Fibroblast of peridontal ligament (primary cell): Measurements from ENCODE around the gene SLC2A4RG.
"Not testable (repeated sequence)": the region's sequence is repeated elsewhere in the genome, so short reads cannot be mapped to it uniquely, and the experiment has no call there.

Source experiments
- DNase-seq: peaks from one replicate; pipeline ENCODE4 v3.0.0-alpha.2; 2010; ENCODE audit errors: extremely low read depth

The SLC2A4RG gene

DNA sequence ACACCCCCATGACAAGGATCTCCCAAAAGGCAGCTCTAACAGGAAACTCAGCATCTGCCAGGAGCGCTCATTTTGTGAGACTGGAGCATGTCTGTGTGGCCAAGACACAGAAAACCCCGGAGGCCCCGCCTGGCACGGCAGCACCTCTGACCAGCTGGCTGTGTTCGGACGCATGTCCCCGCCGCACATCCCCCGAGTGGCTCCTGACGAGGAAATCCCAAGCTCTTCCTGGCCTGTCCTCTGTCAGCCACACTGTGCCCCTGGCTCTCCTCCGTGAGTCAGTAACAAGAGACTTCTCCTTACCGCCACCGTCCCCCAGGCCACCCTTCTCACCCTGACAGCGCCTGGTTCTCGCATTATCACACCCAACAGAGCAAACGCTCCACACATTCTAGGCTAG, 14.4 kb downstream of the SLC2A4RG start:
- DNase-seq: no peak

DNA sequence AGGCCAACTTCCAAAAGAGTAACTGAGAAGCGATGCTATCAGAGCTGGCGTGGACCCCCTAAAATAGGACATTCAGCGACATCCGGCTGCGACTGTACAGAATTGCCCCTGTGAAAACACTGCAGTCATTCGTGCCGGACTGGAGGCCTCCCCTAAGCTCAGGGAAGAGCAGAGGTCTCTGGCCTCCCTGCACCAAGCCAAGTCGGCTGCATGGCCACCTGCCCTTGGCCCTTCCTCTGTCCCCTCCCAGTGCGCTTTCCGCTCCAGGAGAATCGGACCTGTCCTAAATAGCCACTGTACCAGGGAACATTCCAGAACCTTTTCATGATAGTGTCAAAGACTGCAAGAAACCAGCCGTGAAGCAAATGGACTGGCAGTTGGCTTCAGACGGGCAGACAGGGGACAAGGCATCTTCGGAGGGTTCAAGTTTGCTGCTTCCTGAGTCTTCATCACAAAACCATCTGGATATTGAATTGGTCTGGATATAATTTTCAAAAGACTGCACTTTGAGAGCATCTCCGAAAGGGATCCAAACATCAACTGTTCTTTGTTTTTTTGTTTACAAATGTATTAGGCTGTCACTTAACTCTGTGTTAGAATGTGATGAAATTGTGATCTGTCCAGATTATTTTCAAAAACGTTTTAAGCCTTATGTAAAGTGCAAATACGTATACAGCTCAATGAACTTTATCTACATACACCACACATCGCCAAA, 16.5 kb downstream of the SLC2A4RG start:
- DNase-seq: no peak

DNA sequence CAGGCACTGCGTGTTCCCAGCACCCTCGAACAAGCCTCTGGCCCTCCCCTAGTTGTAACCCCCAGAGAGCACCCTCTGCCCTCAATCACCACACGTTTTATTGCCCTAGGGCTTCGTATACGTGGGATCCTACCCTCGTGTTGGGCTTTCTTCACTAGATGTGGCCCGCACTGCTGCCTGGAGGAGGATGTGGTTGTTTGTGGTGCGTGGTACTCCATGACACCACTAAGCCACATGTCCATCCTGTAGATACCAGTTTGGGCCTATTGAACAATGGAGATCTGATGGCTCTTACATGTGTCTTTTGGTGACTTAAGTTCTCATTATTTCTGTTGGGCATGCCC, 17.0 kb downstream of the SLC2A4RG start:
- DNase-seq: no peak

DNA sequence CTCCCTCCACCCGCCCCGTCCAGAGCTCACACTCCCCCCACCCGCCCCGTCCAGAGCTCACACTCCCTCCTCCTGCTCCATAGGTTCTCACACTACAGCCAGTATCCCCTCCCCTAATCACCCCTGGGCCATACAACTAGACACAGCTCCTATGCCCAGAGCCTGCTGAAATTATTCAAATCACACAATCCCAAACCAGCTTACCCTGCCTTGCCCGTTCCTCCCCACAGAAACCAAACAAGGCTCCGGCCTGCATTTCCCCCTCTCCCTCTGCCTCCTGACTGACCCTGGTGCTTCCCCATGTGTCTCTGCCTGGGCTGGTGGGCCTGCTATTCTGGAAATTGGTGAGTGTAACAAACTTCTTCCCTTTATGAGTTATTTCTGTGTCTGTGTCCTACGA, 18.6 kb downstream of the SLC2A4RG start:
- DNase-seq: no peak

DNA sequence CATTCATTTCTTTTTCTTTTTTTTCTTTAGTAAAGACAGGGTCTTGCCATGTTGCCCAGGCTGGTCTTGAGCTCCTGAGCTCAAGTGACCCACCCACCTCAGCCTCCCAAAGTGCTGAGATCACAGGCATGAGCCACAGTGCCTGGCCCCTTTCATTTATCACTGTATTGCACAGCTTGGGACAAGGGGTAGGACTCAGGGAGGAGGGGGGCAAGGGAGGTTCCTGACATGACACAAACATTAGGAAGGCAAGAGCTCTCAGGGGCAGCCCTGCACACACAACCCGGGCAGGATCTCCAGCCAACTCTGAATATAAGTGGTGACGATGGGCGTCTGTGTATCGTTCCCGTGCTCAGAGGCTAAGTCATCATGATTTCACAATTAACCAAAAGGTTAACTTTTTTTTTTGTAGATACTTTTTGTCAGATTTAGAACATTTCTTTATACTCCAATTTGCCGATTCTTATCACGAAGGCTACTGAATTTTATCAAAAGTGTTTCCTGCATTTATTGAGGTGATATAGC, 19.9 kb downstream of the SLC2A4RG start:
- DNase-seq: no peak

DNA sequence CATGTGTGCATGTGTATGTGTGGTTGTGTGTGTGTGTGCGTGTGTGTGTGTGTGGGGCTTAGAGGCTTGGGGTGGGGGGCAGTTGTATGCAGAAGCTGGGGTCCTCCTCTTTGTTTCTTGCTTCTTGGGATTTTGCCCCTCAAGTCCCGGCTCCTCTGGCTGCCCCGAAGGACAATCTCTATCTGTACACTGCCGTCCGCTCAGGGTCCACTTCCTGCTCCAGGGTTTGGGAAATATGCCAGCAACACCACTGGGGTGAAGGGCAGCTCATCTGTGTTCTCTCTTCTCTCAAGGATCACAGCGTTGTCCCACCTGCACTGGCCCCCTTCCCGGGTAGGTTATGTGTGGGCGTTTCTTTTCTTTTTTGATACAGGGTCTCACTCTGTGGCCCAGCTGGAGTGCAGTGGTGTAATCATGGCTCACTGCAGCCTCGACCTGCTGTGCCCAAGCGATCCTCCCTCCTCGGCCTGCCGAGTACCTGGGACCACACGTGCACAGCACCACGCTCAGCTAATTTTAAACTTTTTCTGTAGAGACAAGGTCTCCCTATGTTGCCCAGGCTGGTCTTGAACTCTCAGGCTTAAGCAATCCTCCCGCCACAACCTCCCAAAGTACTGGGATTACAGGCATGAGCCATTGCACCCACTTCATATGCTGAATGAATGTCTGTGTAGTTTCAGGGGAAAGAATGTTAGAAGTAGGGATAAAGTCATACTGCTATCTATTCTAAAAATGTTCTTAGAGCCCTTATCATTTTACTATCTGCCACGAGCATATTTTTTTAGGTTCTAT, 25.7 kb downstream of the SLC2A4RG start:
- no peak for DNase-seq

DNA sequence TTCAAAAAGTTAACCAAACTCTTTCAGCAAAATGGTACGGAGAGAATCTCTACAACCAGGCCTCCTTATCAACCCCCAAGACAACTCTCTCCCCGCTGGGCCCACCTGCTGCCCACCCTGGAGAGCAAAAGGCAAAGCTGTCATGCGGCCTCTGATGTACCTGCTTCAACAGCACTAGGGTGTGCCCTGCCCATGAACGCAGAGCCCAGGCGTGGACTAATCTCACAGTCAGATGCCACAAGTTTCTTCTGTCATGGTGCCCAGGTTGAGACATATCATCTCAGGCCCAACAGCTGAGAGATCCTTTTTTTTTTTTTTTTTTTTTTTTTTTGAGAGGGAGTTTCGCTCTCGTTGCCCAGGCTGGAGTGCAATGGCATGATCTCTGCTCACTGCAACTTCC, 26.3 kb downstream of the SLC2A4RG start:
- DNase-seq: no peak

DNA sequence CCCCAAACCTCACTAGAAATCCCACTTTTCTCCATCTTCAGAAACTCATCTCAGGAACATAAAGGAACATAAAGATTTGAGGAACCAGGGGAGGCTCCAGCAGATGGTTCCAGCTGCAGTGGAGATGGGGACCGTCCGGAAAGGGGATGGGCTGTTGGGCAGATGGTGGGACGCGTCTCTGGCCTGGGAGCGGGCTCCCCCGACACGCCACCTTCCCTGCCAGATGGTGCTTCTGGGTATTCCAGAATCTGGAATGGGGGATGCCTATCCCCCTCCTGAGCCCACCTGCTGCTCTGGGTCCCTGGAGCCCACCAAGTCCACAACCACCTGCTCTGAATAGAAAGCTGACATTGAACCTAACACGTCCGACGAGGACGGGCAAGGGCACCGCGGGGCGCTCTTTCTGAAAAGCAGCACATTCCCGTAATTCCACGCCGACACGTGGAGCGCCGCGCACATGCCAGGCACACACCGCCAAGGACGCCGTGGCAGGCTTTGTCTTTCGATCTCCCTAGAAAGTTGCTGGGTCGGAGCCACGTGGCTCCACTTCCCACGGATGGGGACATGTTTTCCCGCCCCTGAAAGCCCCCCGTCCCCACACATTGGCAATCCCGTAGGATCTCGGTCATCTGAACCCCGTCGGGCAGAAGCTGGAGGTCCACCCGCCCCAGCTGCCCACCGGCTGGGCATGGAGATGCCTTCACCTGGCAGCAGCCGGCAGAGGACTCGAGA, 27.3 kb downstream of the SLC2A4RG start:
- DNase-seq: no peak

DNA sequence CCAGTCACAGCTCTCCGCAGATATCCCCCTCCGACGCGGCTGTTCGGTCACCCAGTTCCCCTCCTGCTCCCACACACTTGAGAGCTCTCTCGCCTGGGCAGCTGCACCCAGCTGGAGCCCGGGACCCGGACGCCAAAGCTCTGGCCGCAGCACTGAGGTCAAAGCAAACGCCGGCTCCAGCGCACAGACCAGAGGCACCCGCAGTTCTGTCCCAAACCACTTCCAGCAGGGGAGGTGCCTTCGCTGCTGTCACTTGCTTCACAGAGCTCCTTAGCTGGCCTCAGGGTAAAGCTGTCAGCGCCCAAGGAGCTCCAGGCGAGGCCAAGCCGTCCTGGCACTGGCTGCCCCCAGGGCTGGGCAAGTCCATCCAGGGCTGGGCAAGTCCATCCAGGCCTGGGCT, 27.9 kb downstream of the SLC2A4RG start:
- DNase-seq: no peak

DNA sequence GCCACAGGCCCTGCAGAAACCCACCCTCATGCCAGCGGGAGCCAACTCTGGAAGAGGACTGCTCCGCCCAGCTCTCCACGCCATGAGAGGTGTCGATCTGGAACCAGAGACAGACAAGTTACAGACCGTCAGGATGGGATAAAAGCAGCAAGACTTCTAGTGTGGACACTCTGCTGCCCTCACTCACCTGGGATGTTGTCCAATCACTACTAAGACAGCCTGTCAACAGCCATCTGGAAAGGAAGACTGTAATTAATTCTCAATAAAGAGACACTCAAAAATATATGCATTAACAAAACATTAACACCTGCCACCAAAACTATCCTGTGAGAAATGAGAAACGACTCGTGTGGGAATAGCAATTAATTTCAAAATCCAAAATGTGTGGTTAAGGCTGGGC, 28.3 kb downstream of the SLC2A4RG start:
- DNase-seq: no peak

DNA sequence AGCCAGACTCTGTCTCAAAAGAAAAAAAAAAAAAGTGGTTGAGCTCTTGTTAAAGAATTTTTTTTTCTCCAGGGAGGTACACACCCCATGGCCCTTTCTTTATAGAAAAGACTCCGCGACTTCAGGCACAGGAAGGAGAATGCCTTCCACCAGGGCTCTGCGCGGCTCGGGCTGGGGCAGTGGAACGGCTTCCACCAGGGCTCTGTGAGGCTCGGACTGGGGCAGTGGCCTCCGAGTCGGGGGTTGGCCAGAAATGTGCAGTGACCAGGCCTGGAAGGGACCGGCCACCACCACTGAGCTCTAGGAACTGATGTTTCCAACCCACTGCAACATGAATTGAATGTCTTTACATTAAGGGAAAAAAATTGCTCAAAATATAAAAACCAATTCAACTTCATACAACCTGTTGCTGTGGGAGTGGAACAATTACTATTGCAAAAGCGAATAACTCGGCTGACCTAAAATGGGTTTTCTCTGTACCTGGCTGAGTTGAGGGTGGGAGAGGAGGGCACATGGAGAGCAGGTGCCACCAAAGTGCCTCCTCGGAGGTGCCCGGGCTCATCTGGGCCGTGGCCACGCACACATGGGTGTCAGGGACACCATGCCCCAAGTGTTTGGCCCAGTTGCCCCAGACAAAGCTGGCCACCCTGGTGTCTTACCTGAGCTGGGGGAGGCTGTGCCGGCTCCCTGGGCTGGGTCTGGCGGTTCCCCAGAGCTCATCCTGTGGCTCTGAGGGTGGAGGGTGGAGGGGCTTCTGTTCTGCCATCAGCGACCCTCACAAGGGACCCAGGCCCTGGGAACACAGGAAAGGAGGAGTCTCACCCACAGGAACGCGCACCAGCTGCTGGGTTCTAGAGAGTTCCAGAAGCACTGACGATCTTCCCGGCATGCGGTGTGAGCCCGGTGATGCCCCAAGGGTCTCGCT, 29.3 kb downstream of the SLC2A4RG start:
- no peak for DNase-seq

DNA sequence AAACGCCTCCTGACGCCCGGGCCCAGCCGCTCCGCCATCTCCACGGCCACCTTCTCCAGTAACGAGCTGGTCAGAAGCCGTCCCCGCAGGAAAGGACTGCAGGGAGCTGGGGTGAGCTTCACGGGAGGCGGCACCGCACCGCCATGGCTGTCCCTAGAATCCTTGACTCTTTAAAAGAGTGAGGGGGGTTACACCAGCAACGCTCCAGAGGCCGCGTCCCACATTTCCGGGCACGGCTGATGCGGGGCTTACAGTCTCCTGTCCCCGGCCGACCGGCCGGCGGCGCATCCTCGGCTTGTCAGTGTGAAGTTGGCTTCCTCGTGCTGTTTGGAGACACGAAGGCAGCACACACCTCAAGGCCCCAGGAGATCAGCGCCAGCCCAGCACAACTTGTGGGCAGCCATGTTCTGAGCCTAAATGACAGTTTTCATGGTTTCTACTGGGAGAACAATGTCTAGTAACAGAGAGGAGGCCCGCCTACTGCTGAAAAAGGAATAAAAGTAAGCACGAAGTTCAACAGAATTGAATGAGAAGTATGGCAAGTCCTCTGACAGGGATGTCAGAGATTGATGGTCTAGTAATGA, 30.4 kb downstream of the SLC2A4RG start:
- DNase-seq: no peak

DNA sequence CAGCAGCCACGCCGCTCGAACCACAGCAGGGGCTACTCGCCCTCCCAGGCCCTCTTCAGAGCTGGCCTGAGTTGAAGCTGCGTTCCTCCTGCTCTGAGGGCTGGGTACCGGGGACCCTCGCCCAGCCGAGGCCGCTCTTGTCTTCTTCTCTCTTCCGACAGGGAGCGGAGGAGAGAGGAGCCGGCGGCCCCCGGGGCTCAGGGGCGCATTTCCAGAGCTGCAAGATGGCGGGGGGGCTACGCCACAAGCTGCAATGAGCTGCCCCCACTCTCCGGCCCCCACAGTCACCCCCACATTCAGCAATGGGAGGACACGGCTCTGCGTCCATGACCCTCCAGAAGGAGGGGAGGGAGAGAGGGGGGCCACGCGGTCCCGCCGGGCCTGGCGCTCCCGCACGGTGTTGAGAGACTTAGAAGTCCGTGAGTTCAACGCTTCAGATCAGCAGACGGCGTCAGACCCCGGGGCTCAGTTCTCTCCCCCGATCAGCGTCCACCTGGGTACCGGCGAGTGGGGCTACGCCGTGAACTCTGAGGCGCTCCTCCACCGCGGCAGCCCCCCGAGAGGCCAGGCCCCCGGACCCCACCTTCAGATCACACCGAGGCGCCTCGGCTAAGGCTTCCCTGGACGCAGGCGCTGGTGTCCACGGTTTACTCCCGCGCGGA, 31.6 kb downstream of the SLC2A4RG start:
- DNase-seq: no peak

DNA sequence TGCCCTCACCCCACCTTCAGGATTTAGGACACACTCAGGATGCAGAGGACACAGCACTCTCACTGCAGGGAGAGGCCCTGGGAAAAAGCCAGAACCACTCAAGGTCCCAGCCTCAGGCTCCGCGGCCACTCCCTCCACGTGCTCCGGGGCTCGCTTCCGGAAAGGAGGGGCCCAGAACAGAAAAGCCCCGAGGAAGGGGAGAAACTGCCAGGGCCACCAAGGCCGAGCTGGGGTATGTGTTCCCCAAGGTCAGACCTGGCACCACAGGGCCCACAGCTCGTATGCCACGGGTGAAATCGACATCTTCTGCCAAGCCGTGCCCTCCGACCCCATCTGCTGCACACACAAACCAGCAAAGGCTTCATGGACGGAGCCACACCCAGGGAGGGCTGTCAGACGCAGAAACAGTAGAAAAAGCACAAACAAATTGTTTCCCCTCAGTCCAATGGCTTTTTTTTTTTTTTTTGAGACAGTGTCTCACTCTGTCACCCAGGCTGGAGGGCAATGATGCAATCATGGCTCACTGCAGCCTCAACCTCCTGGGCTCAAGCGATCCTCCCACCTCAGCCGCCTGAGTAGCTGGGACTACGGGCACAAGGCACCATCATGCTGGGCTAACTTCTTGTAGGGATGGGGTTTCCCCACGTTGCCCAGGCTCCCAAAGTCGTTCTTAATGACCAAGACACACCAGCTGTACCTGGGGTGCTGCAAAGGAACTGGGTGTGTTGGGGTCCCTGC, 33.4 kb downstream of the SLC2A4RG start:
- no peak for DNase-seq

DNA sequence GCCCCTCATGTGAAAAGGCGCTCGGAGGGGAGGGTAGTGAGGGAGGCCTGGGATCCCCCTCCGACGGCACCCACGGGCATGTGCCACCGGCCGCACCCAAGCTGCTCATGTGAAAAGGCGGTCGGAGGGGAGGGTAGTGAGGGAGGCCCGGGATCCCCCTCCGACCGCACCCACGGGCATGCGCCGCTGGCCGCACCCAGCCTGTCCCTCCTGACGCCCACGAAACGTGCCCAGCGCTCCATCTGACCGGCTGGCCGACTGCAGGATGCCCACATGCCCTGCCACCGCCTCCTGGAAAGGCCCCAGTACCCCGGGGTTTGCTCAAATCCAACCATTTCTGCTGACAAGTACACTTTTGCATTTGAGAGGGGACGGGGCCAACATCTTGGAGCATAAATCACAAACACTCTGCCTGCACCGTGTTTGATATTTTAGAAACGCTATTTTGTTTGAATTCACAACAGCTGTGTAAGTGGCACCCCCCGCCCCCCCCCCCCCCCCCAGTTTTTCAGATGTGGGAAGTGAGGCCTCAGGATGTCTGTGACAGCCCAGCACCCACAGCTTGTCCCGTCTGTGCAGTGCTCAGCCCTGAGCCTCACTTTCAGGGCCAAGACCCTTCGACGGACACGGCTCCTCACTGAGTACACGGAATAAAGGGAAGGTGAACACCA, 34.1 kb downstream of the SLC2A4RG start:
- no peak for DNase-seq

DNA sequence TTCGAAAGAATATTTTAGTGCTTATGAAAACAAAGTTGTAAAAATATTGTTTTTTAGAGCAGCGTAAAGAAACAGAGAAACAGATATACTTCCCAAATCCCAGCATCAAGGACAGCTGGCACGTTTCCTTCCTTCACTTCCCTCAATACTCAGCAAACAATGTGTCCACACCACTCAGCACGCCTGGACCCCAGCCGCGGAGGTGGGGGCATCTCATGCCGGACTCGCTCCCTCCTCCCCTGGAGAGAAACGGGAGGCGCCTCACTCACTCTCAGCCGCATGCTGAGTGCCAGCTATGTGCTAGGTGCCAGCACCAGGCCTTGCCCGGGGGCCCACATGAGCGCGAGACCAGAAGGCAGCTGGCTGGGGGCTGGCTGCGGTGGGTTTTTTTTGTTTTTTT, 34.7 kb downstream of the SLC2A4RG start:
- DNase-seq: no peak

DNA sequence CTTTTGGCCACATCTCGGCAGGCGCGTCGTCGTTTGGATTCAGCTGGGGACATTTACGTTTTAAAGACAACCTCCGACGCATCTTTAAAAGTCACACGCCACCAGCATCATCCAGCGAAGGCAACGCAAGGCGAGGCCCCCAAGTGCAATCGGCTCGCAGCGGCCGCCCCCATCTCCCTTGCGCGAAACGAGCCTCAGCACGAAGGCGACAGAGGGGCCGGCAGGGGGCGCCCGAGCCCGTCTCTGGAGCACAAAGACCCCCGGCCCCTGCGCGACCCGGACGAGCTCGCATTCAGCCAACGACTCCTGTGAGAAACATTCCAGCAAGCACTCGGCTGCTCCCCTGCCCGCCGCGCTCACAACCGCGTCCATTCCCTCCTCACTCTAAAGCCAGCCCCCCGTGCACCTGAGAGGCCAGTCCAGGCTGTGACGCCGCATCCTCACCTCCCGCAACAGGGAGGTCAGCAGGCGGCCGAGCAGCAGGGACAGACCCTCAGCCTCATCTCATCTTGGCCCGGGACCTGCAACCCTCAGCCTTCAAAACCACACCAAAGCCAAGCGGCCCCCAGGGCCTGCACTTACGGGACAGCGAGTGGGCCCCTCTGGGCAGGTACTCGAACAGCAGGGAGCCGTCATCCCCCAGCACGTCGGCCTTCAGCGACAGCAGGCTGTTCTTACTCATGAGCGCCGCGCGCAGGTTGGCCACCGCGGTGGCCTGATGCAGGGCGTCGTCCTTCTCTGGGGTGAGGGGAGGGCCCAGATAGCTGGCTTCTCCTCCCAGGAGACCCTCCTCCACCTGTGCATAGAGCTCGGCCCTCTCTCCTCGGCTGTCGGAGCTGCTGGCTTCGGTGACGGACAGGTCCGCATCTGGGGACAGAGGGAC, 35.8 kb downstream of the SLC2A4RG start:
- DNase-seq: peak; percentile 5

DNA sequence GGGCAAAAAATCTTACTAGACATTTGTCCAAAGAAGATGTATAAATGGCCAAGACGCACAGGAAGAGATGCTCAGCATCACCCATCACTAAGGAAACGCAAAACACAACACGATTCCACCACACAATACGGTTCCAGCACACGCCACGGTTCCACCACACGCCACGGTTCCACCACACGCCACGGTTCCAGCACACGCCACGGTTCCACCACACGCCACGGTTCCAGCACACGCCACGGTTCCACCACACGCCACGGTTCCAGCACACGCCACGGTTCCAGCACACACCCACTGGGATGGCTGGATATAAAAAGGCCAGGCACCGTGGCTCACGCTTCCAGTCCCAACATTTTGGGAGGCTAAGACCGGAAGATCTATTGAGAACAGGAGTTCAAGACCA, 37.3 kb downstream of the SLC2A4RG start:
- not testable (repeated sequence) for DNase-seq
